T-helper 1 cell treated with Interleukin-12 subunit alpha and Interleukin-12 subunit beta and Interleukin-4 antibody, amounts not matched to agents 30 μg/mL and 1 μg/mL, for 36 hours (primary cell): ENCODE results near the gene PRIM2.
"Not testable (repeated sequence)": the region's sequence is repeated elsewhere in the genome, so short reads cannot be mapped to it uniquely, and the experiment has no call there.

Experiments
- H3K27ac Mint-ChIP-seq: one replicate; pipeline ENCODE4 v1.8.0; 2021; ENCODE audit warnings: mild to moderate bottlenecking, mixed read lengths
- H3K27me3 Mint-ChIP-seq: one replicate; pipeline ENCODE4 v1.8.0; 2021; ENCODE audit warnings: low read depth, mixed read lengths
- H3K36me3 Mint-ChIP-seq: one replicate; pipeline ENCODE4 v1.8.0; 2021; ENCODE audit warnings: low read depth, mixed read lengths
- H3K4me1 Mint-ChIP-seq: one replicate; pipeline ENCODE4 v1.8.0; 2021; ENCODE audit warnings: low read depth, mixed read lengths
- H3K4me3 Mint-ChIP-seq: one replicate; pipeline ENCODE4 v1.8.0; 2021; ENCODE audit warnings: mild to moderate bottlenecking, moderate library complexity, mixed read lengths
- H3K9me3 Mint-ChIP-seq: one replicate; pipeline ENCODE4 v1.8.0; 2021; ENCODE audit warnings: mixed read lengths

PRIM2 gene

DNA sequence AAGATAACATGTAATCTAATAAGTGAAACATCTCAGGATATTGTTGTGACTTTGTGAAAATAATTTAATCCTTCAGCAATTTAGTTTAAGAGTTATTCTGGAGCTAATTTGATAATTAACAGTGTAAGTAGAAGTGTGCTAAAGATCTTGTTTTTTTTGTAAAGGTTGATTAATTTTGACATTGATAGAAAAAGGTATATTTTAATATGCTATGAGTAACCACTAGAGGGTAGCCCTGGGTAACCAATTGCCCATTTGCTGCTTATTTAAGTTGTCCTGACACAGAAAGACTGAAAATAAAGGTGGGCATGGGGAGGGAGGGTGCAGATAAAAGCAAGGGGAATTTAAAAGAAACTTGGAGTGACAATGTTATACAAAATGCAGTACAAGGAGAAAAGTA, 262.1 kb downstream of the PRIM2 start:
- H3K4me1 Mint-ChIP-seq, H3K36me3 Mint-ChIP-seq, H3K27ac Mint-ChIP-seq, H3K9me3 Mint-ChIP-seq, H3K4me3 Mint-ChIP-seq, H3K27me3 Mint-ChIP-seq: not testable (repeated sequence)

DNA sequence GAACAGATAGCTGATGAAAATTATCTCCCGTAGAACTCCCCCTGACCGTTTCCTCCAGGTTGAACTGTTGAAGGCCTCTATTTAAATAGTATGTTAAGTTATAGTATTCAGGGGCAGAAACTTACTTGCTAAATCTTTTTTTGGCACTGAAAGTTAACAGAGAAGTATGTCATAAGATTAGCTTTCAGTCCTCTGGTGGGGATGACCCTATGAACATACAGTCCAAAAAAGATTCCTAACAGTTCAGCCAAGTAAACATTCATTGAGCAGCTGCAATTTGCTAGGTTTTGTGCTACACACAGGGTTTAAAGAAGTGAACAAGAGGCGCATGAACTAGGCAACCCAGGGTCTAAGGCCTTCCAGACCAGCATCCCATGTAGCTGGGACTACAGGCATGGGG, 264.2 kb downstream of the PRIM2 start:
- H3K36me3 Mint-ChIP-seq, H3K27ac Mint-ChIP-seq, H3K4me1 Mint-ChIP-seq, H3K27me3 Mint-ChIP-seq, H3K4me3 Mint-ChIP-seq, H3K9me3 Mint-ChIP-seq: not testable (repeated sequence)

DNA sequence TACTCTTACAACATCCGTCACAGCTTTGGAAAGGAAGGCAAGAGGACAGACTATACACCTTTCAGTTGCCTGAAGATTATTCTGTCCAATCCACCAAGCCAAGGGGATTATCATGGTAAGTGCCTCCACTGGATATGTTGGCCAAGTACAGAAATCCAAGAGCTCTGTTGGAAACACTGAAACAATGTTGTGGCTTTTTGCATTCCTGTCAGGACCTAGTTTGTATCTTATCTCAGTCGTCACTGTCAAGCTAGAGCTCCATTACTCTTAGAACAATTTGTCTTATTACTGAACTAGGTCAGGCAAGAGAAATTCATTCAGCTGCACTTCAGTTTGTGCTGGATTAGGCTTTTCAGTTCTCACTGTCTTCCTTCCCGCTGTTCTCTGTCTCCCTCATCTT, 283.7 kb downstream of the PRIM2 start:
- H3K27ac Mint-ChIP-seq, H3K27me3 Mint-ChIP-seq, H3K9me3 Mint-ChIP-seq, H3K36me3 Mint-ChIP-seq, H3K4me1 Mint-ChIP-seq, H3K4me3 Mint-ChIP-seq: not testable (repeated sequence)

DNA sequence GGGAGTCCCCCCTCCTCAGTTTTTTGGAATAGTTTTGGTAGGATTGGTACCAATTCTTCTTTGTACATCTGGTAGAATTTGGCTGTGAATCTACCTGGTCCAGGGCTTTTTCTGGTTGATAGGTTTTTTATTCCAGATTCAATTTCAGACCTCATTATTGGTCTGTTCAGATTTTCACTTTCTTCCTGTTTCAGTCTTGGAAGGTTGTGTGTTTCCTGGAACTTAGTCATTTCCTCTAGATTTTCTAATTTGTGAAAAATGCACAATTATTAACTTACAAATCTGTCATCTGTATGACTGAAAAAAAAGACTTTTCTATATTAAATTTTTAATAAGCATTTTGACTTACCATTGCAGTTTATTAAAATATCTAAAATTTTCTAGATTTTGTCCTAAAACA, 287.9 kb downstream of the PRIM2 start:
- peaks cover 17% of the 10 kb centered on the region for H3K36me3 Mint-ChIP-seq

DNA sequence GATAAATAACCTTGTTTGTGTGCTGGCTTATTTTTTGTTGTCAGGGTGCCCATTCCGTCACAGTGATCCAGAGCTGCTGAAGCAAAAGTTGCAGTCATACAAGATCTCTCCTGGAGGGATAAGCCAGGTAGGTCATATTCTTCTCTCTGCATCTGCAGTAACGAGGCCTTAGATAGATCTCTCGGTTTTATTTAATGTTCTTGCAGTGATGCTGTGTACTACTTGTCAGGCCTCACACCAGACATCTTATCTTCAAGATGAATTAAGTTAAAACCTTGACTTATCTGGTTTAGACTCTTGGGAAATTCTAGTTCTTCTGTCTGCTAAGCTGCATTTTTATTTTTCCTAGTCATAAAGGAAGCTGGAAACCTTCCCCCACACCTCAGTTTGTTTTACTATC, 288.9 kb downstream of the PRIM2 start:
- H3K36me3 Mint-ChIP-seq: peaks cover 17% of the 10 kb centered on the region
- not testable (repeated sequence) for H3K9me3 Mint-ChIP-seq, H3K4me1 Mint-ChIP-seq

More for the DNA sequence above, 287.9 kb downstream of the PRIM2 start:
- not testable (repeated sequence) for H3K27ac Mint-ChIP-seq, H3K27me3 Mint-ChIP-seq, H3K4me1 Mint-ChIP-seq, H3K4me3 Mint-ChIP-seq, H3K9me3 Mint-ChIP-seq

DNA sequence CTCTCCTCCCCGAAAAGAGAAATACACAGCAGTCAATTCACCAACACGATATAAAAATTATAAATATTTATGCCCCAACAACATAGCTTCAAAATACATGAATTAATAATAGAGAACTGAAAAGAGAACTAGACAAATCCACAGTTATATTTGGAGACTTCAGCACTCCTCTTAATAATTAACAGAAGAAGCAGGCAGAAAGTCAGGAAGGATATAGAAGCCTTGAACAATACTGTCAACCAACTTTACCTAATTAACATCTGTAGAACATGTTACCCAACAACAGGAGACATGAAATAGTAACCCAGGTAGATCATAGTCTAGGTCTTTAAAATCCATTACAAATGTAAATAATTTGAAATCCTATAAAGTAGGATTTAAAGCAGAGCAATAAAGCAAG, 293.2 kb downstream of the PRIM2 start:
- H3K27ac Mint-ChIP-seq, H3K4me3 Mint-ChIP-seq, H3K9me3 Mint-ChIP-seq, H3K36me3 Mint-ChIP-seq, H3K4me1 Mint-ChIP-seq, H3K27me3 Mint-ChIP-seq: not testable (repeated sequence)

More for the DNA sequence above, 288.9 kb downstream of the PRIM2 start:
- H3K4me3 Mint-ChIP-seq, H3K27me3 Mint-ChIP-seq, H3K27ac Mint-ChIP-seq: not testable (repeated sequence)

DNA sequence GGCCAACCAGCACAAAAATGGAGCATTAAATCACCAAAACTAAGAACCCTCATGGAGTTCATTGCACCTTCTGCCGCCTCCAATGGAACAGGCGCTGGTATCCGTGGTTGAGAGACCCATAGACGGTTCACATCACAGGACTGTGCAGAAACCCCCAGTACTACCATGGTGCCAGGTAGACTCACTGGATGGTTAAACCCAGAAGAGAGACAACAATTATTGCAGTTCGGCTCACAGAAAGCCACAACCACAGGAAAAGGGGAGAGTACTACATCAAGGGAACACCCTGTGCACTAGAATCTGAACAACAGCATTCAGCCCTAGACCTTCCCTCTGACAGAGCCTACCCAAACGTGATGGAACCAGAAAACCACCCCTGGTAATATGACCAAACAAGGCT, 301.5 kb downstream of the PRIM2 start:
- H3K9me3 Mint-ChIP-seq, H3K36me3 Mint-ChIP-seq, H3K4me1 Mint-ChIP-seq, H3K27me3 Mint-ChIP-seq, H3K27ac Mint-ChIP-seq, H3K4me3 Mint-ChIP-seq: not testable (repeated sequence)

DNA sequence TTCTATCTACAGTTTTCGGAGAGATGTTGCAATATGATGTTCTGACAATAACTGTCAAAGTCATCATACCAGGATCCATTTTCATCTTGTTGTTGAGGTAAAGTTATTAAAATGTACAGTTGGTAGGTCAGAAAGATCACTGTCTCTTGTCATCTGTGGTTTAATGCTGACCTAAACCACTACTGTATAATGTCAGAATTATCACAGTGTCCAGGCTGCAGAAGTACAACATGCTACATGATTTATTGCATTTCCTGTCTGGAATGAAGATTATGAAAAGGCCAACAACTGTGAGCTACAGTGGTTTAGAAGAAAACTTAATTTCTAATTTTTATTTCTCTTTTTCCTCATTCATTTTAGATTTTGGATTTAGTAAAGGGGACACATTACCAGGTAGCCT, 314.3 kb downstream of the PRIM2 start:
- not testable (repeated sequence) for H3K27me3 Mint-ChIP-seq, H3K36me3 Mint-ChIP-seq, H3K4me1 Mint-ChIP-seq, H3K9me3 Mint-ChIP-seq, H3K4me3 Mint-ChIP-seq, H3K27ac Mint-ChIP-seq

DNA sequence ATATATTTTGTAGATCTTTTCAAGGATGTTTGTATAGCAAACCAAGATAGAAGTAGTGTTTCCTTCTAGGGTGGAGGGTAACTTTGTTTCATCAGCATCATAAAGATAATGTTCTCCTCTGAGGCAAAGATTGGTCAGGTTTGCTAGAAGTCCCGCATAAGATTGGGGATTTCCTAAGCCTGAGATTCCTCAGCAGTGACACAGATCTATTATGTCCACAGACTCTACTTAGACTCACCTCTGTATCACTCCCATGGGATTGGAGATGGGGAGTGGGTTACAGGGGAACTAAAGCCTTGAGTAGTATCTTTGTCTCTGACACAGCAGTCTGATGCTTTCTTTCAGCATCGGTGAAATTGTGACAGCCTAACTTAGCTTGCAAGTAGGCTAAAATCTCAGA, 341.1 kb downstream of the PRIM2 start:
- not testable (repeated sequence) for H3K9me3 Mint-ChIP-seq

DNA sequence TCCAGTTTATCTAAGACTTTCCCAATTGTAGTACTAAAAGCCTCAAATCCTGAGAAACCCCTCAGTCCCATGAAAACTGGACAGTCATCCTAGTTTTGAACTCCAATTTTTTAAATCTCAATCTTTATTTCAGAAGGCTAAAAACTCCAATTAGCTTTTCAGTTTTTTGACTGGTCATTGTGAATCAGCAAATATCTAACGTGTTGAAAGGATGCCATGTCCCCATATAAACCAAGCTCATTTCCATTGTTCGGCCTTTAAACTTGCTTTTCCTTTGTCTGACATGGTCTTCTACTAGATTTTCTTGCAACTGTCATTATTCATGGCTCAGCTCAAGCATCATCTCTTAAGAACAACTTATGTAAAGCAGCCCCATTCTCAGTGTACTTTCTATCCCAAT, 342.4 kb downstream of the PRIM2 start:
- not testable (repeated sequence) for H3K9me3 Mint-ChIP-seq, H3K27me3 Mint-ChIP-seq, H3K4me3 Mint-ChIP-seq, H3K4me1 Mint-ChIP-seq, H3K36me3 Mint-ChIP-seq, H3K27ac Mint-ChIP-seq

More for the DNA sequence above, 341.1 kb downstream of the PRIM2 start:
- H3K4me1 Mint-ChIP-seq, H3K36me3 Mint-ChIP-seq, H3K27me3 Mint-ChIP-seq, H3K4me3 Mint-ChIP-seq, H3K27ac Mint-ChIP-seq: not testable (repeated sequence)

DNA sequence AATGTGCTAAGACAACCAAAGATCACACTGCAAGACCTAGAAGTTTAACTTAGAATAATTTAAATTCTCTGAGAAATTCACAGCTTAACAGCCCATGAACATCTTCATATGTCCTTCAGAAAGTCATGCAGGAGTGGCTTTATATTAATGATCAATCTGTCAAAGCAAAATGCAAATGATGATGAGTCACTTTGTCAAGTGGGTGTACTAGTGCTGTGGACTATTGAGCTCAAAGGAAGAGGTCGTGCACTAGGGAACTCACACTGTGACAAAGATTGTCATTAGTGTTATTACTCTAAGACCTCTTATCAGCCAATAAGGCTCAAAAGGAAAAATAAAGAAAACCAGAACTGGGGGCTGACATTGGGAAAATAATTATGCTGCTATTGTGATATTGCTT, 343.5 kb downstream of the PRIM2 start:
- not testable (repeated sequence) for H3K27me3 Mint-ChIP-seq, H3K36me3 Mint-ChIP-seq, H3K4me1 Mint-ChIP-seq, H3K9me3 Mint-ChIP-seq, H3K4me3 Mint-ChIP-seq, H3K27ac Mint-ChIP-seq

DNA sequence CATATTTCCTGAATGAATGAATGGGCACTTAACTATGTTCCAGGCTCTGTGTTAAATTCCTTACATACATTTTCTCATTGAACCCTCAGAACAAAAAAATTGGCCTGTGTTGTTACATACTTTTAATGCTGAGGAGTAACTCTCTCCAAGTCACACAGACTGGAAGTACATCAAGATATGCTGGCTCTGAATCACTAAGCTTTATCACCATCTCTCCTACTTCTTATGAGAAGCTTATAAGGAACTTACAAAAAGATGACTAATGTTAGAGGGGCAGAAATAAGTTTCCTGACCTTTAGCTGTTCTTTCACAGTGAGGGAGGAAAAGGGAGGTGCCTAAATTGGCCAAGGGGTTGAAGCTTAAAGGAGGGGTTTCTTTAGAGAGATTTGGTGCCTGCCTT, 350.7 kb downstream of the PRIM2 start:
- not testable (repeated sequence) for H3K27me3 Mint-ChIP-seq, H3K27ac Mint-ChIP-seq, H3K4me3 Mint-ChIP-seq, H3K9me3 Mint-ChIP-seq, H3K36me3 Mint-ChIP-seq, H3K4me1 Mint-ChIP-seq

DNA sequence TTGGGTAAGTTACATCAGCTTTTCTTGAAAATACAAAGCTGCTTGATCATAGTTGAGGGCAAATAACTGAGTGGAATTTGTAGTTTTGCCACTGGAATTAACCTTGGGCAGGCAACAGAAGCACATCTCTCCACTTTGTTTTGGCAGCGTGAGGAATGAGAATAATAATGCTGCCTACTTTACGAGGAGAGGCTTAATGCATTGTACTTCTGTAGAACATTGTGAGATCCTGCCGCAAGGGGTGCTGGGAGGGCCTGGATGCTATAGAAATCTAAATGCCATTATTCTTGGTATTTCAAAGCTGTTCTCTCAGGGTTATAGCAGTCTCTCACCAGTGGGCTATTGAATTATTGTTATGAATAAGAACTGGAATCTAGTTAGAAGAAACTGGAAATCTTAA, 353.8 kb downstream of the PRIM2 start:
- not testable (repeated sequence) for H3K4me1 Mint-ChIP-seq, H3K36me3 Mint-ChIP-seq, H3K4me3 Mint-ChIP-seq, H3K27ac Mint-ChIP-seq, H3K27me3 Mint-ChIP-seq, H3K9me3 Mint-ChIP-seq

DNA sequence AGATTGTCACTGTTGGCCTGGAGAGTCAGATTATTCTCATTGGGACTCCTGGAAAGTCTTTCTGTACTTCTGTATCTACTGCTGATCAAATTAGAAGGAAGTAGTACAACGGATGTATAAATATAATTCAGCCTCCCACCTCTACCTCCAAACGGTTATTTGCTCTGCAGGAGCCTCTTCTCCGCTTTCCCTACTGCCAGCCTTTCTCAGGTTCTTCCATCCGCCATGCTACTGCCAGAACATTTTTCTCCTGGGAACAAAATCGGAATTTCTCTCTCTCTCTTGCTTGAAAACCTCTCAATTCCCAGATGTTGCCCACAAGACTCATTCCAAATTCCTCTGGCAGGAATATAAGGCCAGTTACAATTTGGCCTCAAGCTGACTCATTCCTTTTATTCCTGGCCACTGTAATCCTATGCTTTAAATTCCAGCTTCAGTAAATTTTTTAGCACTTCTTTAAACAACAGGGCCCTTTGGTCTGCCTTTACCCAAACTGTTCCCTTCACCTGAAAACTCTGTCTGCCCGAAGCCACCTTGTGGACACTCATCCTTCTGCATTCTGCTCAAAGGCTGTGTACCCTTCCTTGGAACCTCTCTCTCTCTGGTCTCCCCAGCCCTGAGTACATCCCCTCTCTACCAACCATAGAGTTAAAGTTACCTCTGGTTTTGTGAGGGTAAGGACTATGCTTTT, 354.7 kb downstream of the PRIM2 start:
- not testable (repeated sequence) for H3K36me3 Mint-ChIP-seq, H3K9me3 Mint-ChIP-seq, H3K27ac Mint-ChIP-seq, H3K4me1 Mint-ChIP-seq, H3K4me3 Mint-ChIP-seq, H3K27me3 Mint-ChIP-seq

DNA sequence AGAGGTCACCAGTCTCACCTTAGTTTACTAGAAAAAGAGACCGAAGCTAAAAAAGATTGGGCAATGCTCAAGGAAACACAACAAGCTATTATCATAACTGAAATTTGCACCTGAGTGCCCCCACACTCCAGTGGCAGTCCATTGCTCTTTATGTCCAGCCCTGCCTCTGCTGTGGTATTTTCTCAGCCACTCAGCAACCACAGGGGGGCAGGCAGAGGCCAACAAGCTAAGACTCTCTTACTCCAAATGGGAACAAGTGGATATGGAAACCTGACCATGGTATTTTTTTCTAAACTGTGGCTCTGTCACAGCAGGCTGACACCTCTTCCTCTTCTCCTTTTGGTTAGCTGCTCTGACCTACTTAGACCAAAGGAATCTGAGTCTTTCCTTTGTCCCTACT, 355.9 kb downstream of the PRIM2 start:
- not testable (repeated sequence) for H3K27me3 Mint-ChIP-seq, H3K36me3 Mint-ChIP-seq, H3K9me3 Mint-ChIP-seq, H3K4me3 Mint-ChIP-seq, H3K4me1 Mint-ChIP-seq, H3K27ac Mint-ChIP-seq

DNA sequence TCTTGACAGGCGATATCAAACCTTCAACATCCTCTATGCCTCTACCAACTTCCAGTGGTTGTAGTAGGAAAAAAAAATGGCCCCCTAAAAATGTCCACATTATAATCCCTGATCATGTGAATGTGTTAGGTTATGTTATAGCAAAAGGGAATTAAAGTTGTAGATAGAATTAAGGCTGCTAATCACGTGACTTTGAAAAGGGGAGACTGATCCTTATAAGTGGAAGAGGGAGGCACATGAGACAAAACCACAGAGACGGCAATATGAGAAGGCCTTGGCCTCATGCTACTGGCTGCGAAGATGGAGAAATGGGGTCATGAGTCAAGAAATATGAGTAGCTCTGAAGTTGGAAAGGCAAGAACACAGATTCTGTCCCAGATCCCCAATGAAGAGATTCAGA, 358.0 kb downstream of the PRIM2 start:
- not testable (repeated sequence) for H3K4me1 Mint-ChIP-seq, H3K4me3 Mint-ChIP-seq, H3K27me3 Mint-ChIP-seq, H3K9me3 Mint-ChIP-seq, H3K27ac Mint-ChIP-seq, H3K36me3 Mint-ChIP-seq
